ENCODE measurements around the gene A1CF.
"Not testable (repeated sequence)": the region's sequence is repeated elsewhere in the genome, so short reads cannot be mapped to it uniquely, and the experiment has no call there.

The A1CF gene

GRCh38 chr10:50894312-50894711 is 8.9 kb upstream of the A1CF start:
- no peak for TF ChIP-seq CTCF (IDR thresholded peaks at IDR 0.05; ENCODE audit: low read depth, low read length, missing control alignments)
- no peak overlapping the region for H3K4me3 ChIP-seq (replicated peaks; ENCODE audit: low read depth, low read length)
- no peak for DNase-seq (ENCODE audit: extremely low read depth, low read depth)

- DNase-seq (ENCODE audit: extremely low read depth, low read depth) = no peak
- no peak overlapping the region for H3K4me3 ChIP-seq (replicated peaks; ENCODE audit: low read depth, low read length)
- TF ChIP-seq CTCF (IDR thresholded peaks at IDR 0.05; ENCODE audit: low read depth, low read length, missing control alignments) = no peak
Measured at GRCh38 chr10:50892467-50892866, 7.0 kb upstream of the A1CF start.

GRCh38 chr10:50884302-50884701 is 1.1 kb downstream of the A1CF start:
- H3K4me3 ChIP-seq (replicated peaks; ENCODE audit: low read depth, low read length) = no peak overlapping the region
- TF ChIP-seq CTCF (IDR thresholded peaks at IDR 0.05; ENCODE audit: low read depth, low read length, missing control alignments) = no peak
- DNase-seq (ENCODE audit: extremely low read depth, low read depth) = no peak

DNA sequence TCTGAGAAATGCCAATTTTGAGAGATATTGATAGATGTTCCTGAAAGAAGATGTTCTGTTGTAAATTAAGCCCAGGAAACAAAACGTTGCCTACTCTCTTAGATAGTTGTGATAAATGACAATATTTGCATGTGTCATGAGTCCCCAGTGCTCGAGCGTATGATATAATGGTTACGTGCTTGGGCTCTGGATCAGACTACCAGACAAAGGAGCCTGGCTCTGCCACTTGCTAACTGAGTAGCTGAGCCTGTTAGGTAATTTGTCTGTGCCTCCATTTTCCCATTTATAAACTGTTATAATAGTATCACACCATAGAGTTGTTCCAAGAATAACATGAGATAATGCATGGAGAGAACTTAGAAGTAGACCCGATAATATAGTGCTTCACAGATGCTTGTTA is 1.8 kb downstream of the A1CF start:
- TF ChIP-seq CTCF (IDR thresholded peaks at IDR 0.05; ENCODE audit: low read depth, low read length, missing control alignments) = no peak
- no peak for DNase-seq (ENCODE audit: extremely low read depth, low read depth)
- no peak overlapping the region for H3K4me3 ChIP-seq (replicated peaks; ENCODE audit: low read depth, low read length)

GRCh38 chr10:50882540-50882983 is 2.9 kb downstream of the A1CF start:
- H3K4me3 ChIP-seq (replicated peaks; ENCODE audit: low read depth, low read length) = no peak overlapping the region
- no peak for DNase-seq (ENCODE audit: extremely low read depth, low read depth)
- no peak for TF ChIP-seq CTCF (IDR thresholded peaks at IDR 0.05; ENCODE audit: low read depth, low read length, missing control alignments)

- not testable (repeated sequence) for DNase-seq (ENCODE audit: extremely low read depth, low read depth); H3K4me3 ChIP-seq (replicated peaks; ENCODE audit: low read depth, low read length)
Measured at GRCh38 chr10:50881046-50881445, 4.4 kb downstream of the A1CF start.

DNA sequence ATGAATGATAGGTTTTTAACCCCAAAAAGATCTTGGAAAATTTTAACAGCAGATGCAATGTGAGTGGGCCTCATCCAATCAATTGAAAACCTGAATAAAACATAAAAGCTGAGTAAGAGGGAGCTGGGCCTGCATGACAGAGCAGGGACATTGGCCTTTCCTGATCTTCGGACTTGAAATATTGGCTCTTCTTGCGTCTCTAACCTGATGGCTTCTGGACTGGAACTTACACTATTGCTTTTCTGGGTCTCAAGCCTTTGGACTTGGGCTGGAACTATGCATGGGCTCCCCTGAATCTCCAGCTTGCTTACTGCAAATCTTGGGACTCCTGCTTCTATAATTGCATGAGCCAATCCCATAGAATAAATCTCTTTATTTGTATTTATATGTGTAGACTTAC is 9.0 kb downstream of the A1CF start:
- no peak for TF ChIP-seq CTCF (IDR thresholded peaks at IDR 0.05; ENCODE audit: low read depth, low read length, missing control alignments)
- DNase-seq (ENCODE audit: extremely low read depth, low read depth) = no peak
- H3K4me3 ChIP-seq (replicated peaks; ENCODE audit: low read depth, low read length) = no peak overlapping the region
